GM23338 (cell line): Measurements from ENCODE around the gene KBTBD4. TPM values are rescaled to one million over a fixed set of nuclear protein-coding genes. Genes with fewer than 3 reads are reported as not detected.

Experiments
- ATAC-seq: fragments of 200-7000 bp; cut with Tn5 transposase; 3 replicates; pipeline ENCODE4 v1.9.1; 2020
- DNase-seq: peaks from one replicate; pipeline ENCODE4 v3.0.0-alpha.2; 2015; ENCODE audit warnings: low spot score
- H2AFZ ChIP-seq: fragments of 200-600 bp; sonication (generic); 2 replicates; pipeline ENCODE4 v1.8.0; 2016; ENCODE audit warnings: antibody characterized with exemption, mild to moderate bottlenecking, moderate library complexity
- H3F3A ChIP-seq: fragments of 200-600 bp; sonication (generic); replicated peaks from 2 replicates; pipeline ENCODE4 v1.8.0; 2017; ENCODE audit warnings: antibody characterized with exemption, mixed run types, low read depth
- H3K27ac ChIP-seq: fragments of 200-600 bp; sonication (generic); 2 replicates; pipeline ENCODE4 v1.6.1; 2016; ENCODE audit warnings: low read depth
- H3K27me3 ChIP-seq: fragments of 200-600 bp; sonication (generic); 2 replicates; pipeline ENCODE4 v1.8.0; 2016; ENCODE audit warnings: mild to moderate bottlenecking, mixed run types, moderate library complexity; ENCODE audit not compliant: insufficient read depth
- H3K36me3 ChIP-seq: fragments of 200-600 bp; sonication (generic); 2 replicates; pipeline ENCODE4 v1.8.0; 2016; ENCODE audit warnings: mild to moderate bottlenecking; ENCODE audit not compliant: insufficient read depth
- H3K4me1 ChIP-seq: fragments of 200-600 bp; sonication (generic); 2 replicates; pipeline ENCODE4 v1.8.0; 2016; ENCODE audit warnings: mild to moderate bottlenecking, moderate library complexity; ENCODE audit not compliant: insufficient read depth
- H3K4me2 ChIP-seq: fragments of 200-600 bp; sonication (generic); 2 replicates; pipeline ENCODE4 v1.7.1; 2017; ENCODE audit warnings: mixed run types
- H3K4me3 ChIP-seq: fragments of 200-600 bp; sonication (generic); 2 replicates; pipeline ENCODE4 v1.6.1; 2016; ENCODE audit warnings: mixed run types
- H3K79me2 ChIP-seq: fragments of 200-600 bp; sonication (generic); replicated peaks from 2 replicates; pipeline ENCODE4 v1.8.0; 2017; ENCODE audit warnings: mild to moderate bottlenecking; ENCODE audit not compliant: insufficient read depth
- H3K9me2 ChIP-seq: fragments of 200-600 bp; sonication (generic); 2 replicates; pipeline ENCODE4 v1.8.0; 2017; ENCODE audit not compliant: insufficient read depth
- H4K20me1 ChIP-seq: fragments of 200-600 bp; sonication (generic); replicated peaks from 2 replicates; pipeline ENCODE4 v1.8.0; 2017; ENCODE audit warnings: mild to moderate bottlenecking; ENCODE audit not compliant: insufficient read depth
- H3K27ac Mint-ChIP-seq: 2 replicates; pipeline ENCODE4 v1.8.0; 2020; ENCODE audit warnings: inconsistent platforms, mild to moderate bottlenecking, moderate library complexity, mixed read lengths
- H3K27me3 Mint-ChIP-seq: 3 replicates; pipeline ENCODE4 v1.8.0; 2022; ENCODE audit warnings: low read depth, mild to moderate bottlenecking, moderate library complexity, mixed read lengths, inconsistent platforms; ENCODE audit not compliant: insufficient read depth, poor library complexity
- H3K36me3 Mint-ChIP-seq: 3 replicates; pipeline ENCODE4 v1.8.0; 2021; ENCODE audit warnings: low read depth, mild to moderate bottlenecking, inconsistent platforms, moderate library complexity, mixed read lengths
- H3K4me1 Mint-ChIP-seq: 3 replicates; pipeline ENCODE4 v1.8.0; 2020; ENCODE audit warnings: mild to moderate bottlenecking, inconsistent platforms, mixed read lengths
- H3K4me3 Mint-ChIP-seq: 3 replicates; pipeline ENCODE4 v1.8.0; 2021; ENCODE audit warnings: moderate library complexity, mild to moderate bottlenecking, inconsistent platforms, mixed read lengths
- H3K9me3 Mint-ChIP-seq: 3 replicates; pipeline ENCODE4 v1.8.0; 2020; ENCODE audit warnings: moderate library complexity, mild to moderate bottlenecking, inconsistent platforms, mixed read lengths
- CREB1 ChIP-seq: fragments of 250-450 bp; sonication (Bioruptor Pico); IDR thresholded peaks from 2 replicates; pipeline ENCODE4 v1.5.0; 2020; ENCODE audit warnings: low read depth, mild to moderate bottlenecking, moderate library complexity
- ETS1 ChIP-seq: IDR thresholded peaks from 2 replicates; pipeline ENCODE4 v1.6.1; 2016; ENCODE audit warnings: antibody characterized with exemption
- EZH2phosphoT487 ChIP-seq: fragments of 200-600 bp; sonication (generic); IDR thresholded peaks from one replicate; pipeline ENCODE4 v1.8.1; 2018; ENCODE audit warnings: antibody characterized with exemption; ENCODE audit not compliant: unreplicated experiment
- JUNB ChIP-seq: IDR thresholded peaks from one replicate; pipeline ENCODE4 v1.6.1; 2016; ENCODE audit warnings: antibody characterized with exemption; ENCODE audit not compliant: unreplicated experiment
- NANOG ChIP-seq: IDR thresholded peaks from 2 replicates; pipeline ENCODE4 v1.6.1; 2016; ENCODE audit warnings: antibody characterized with exemption, borderline replicate concordance
- ZNF331 ChIP-seq: fragments of 250-450 bp; sonication (Bioruptor Pico); IDR thresholded peaks from 2 replicates; pipeline ENCODE4 v1.5.0; 2020; ENCODE audit warnings: low read depth, mild to moderate bottlenecking, moderate library complexity
- polyA plus RNA-seq: library from polyadenylated mRNA; unstranded; fragments of >200 nt; fragmentation: Nextera tagmentation; extraction: Ambion mirVana; gene quantifications from 2 replicates; pipeline ENCODE4 v1.2.1, GENCODE V29; 2016
- total RNA-seq: library from RNA; depleted of rRNA; stranded (reverse); fragments of >200 nt; shearing (Covaris generic); gene quantifications from 2 replicates; pipeline ENCODE4 v1.2.3, GENCODE V29; 2014
- TF ChIP-seq, protein P1 (sequence below), 2 experiments: fragments of 200-600 bp in 1 of 2; sonication (generic) in 1 of 2; conservative IDR thresholded peaks; 2 replicates each; pipeline versions ENCODE4 v1.5.1 to v1.6.1; 2016 to 2017; ENCODE audit warnings: antibody characterized with exemption in 2 of 2, low read depth in 2 of 2, mild to moderate bottlenecking in 2 of 2, moderate library complexity in 1 of 2
- TF ChIP-seq, protein P2 (sequence below): fragments of 250-450 bp; sonication (Bioruptor Pico); IDR thresholded peaks from 2 replicates; pipeline ENCODE4 v1.5.0; 2020; ENCODE audit warnings: mild to moderate bottlenecking, moderate library complexity
- TF ChIP-seq, protein P3 (sequence below): IDR thresholded peaks from one replicate; pipeline ENCODE4 v1.6.1; 2018; ENCODE audit warnings: antibody characterized with exemption; ENCODE audit not compliant: unreplicated experiment

KBTBD4 gene
- total and polyA plus RNA-seq, 2 experiments from 2014 or later = 5.8 to 16.6 TPM

DNA sequence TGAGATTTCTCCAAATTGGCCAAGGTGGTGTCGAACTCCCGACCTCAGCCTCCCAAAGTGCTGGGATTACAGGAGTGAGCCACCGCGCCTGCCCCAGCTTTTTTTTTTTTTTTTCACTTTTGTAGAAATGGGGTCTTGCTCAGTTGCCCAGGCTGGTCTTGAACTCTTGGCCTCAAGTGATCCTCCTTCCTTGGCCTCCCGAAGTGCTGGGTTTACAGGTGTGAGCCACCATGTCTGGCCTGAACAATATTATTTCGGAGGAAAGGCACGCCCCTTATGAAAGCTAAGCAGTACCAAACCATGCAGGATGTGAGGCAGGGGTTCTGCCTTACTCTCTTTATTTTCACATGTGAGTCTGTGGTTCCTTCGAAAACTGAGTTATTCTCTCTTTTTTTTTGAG, 47.5 kb upstream of the KBTBD4 start (continued):
- TF ChIP-seq, protein P1, sequence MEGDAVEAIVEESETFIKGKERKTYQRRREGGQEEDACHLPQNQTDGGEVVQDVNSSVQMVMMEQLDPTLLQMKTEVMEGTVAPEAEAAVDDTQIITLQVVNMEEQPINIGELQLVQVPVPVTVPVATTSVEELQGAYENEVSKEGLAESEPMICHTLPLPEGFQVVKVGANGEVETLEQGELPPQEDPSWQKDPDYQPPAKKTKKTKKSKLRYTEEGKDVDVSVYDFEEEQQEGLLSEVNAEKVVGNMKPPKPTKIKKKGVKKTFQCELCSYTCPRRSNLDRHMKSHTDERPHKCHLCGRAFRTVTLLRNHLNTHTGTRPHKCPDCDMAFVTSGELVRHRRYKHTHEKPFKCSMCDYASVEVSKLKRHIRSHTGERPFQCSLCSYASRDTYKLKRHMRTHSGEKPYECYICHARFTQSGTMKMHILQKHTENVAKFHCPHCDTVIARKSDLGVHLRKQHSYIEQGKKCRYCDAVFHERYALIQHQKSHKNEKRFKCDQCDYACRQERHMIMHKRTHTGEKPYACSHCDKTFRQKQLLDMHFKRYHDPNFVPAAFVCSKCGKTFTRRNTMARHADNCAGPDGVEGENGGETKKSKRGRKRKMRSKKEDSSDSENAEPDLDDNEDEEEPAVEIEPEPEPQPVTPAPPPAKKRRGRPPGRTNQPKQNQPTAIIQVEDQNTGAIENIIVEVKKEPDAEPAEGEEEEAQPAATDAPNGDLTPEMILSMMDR (conservative IDR thresholded peaks at IDR 0.05; ENCODE audit: low read depth in 2 of 2) = no peak

- no peaks in the 10 kb centered on the region for H3K9me3 Mint-ChIP-seq
- peaks cover 2% of the 10 kb centered on the region for H3K27me3 Mint-ChIP-seq
- H3K4me1 Mint-ChIP-seq = no peaks in the 10 kb centered on the region
- Histone ChIP-seq H4K20me1 (peaks cover 20% of the 10 kb centered on the region; the same call in 1 of the 2 replicates), H3K27me3 (no peaks in the 10 kb centered on the region), H3K27ac (no peak overlapping the region), H3K36me3 (peaks cover 37% of the 10 kb centered on the region), H3K4me2 (no peak overlapping the region), H3K9me2 (no peaks in the 10 kb centered on the region), H3K4me3 (no peak overlapping the region), H3K79me2 (no peaks in the 10 kb centered on the region), H2AFZ (no peak overlapping the region), H3F3A (peaks cover 10% of the 10 kb centered on the region; the same call in 1 of the 2 replicates), H3K4me1 (no peaks in the 10 kb centered on the region)
- no peak overlapping the region for H3K4me3 Mint-ChIP-seq
- no peak for DNase-seq
- no peak overlapping the region for H3K27ac Mint-ChIP-seq
- no peak for ATAC-seq
- peaks cover 53% of the 10 kb centered on the region for H3K36me3 Mint-ChIP-seq
- TF ChIP-seq, protein P2, sequence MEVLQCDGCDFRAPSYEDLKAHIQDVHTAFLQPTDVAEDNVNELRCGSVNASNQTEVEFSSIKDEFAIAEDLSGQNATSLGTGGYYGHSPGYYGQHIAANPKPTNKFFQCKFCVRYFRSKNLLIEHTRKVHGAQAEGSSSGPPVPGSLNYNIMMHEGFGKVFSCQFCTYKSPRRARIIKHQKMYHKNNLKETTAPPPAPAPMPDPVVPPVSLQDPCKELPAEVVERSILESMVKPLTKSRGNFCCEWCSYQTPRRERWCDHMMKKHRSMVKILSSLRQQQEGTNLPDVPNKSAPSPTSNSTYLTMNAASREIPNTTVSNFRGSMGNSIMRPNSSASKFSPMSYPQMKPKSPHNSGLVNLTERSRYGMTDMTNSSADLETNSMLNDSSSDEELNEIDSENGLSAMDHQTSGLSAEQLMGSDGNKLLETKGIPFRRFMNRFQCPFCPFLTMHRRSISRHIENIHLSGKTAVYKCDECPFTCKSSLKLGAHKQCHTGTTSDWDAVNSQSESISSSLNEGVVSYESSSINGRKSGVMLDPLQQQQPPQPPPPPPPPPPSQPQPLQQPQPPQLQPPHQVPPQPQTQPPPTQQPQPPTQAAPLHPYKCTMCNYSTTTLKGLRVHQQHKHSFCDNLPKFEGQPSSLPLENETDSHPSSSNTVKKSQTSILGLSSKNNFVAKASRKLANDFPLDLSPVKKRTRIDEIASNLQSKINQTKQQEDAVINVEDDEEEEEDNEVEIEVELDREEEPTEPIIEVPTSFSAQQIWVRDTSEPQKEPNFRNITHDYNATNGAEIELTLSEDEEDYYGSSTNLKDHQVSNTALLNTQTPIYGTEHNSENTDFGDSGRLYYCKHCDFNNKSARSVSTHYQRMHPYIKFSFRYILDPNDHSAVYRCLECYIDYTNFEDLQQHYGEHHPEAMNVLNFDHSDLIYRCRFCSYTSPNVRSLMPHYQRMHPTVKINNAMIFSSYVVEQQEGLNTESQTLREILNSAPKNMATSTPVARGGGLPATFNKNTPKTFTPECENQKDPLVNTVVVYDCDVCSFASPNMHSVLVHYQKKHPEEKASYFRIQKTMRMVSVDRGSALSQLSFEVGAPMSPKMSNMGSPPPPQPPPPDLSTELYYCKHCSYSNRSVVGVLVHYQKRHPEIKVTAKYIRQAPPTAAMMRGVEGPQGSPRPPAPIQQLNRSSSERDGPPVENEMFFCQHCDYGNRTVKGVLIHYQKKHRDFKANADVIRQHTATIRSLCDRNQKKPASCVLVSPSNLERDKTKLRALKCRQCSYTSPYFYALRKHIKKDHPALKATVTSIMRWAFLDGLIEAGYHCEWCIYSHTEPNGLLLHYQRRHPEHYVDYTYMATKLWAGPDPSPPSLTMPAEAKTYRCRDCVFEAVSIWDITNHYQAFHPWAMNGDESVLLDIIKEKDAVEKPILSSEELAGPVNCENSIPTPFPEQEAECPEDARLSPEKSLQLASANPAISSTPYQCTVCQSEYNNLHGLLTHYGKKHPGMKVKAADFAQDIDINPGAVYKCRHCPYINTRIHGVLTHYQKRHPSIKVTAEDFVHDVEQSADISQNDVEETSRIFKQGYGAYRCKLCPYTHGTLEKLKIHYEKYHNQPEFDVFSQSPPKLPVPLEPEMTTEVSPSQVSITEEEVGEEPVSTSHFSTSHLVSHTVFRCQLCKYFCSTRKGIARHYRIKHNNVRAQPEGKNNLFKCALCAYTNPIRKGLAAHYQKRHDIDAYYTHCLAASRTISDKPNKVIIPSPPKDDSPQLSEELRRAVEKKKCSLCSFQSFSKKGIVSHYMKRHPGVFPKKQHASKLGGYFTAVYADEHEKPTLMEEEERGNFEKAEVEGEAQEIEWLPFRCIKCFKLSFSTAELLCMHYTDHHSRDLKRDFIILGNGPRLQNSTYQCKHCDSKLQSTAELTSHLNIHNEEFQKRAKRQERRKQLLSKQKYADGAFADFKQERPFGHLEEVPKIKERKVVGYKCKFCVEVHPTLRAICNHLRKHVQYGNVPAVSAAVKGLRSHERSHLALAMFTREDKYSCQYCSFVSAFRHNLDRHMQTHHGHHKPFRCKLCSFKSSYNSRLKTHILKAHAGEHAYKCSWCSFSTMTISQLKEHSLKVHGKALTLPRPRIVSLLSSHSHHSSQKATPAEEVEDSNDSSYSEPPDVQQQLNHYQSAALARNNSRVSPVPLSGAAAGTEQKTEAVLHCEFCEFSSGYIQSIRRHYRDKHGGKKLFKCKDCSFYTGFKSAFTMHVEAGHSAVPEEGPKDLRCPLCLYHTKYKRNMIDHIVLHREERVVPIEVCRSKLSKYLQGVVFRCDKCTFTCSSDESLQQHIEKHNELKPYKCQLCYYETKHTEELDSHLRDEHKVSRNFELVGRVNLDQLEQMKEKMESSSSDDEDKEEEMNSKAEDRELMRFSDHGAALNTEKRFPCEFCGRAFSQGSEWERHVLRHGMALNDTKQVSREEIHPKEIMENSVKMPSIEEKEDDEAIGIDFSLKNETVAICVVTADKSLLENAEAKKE (CRISPR knock-in tag) = no peak
- no peak for TF ChIP-seq NANOG
- TF ChIP-seq ETS1 = no peak
- TF ChIP-seq CREB1 (CRISPR knock-in tag) = no peak
- TF ChIP-seq, protein P3, sequence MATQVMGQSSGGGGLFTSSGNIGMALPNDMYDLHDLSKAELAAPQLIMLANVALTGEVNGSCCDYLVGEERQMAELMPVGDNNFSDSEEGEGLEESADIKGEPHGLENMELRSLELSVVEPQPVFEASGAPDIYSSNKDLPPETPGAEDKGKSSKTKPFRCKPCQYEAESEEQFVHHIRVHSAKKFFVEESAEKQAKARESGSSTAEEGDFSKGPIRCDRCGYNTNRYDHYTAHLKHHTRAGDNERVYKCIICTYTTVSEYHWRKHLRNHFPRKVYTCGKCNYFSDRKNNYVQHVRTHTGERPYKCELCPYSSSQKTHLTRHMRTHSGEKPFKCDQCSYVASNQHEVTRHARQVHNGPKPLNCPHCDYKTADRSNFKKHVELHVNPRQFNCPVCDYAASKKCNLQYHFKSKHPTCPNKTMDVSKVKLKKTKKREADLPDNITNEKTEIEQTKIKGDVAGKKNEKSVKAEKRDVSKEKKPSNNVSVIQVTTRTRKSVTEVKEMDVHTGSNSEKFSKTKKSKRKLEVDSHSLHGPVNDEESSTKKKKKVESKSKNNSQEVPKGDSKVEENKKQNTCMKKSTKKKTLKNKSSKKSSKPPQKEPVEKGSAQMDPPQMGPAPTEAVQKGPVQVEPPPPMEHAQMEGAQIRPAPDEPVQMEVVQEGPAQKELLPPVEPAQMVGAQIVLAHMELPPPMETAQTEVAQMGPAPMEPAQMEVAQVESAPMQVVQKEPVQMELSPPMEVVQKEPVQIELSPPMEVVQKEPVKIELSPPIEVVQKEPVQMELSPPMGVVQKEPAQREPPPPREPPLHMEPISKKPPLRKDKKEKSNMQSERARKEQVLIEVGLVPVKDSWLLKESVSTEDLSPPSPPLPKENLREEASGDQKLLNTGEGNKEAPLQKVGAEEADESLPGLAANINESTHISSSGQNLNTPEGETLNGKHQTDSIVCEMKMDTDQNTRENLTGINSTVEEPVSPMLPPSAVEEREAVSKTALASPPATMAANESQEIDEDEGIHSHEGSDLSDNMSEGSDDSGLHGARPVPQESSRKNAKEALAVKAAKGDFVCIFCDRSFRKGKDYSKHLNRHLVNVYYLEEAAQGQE = no peak
- no peak for TF ChIP-seq JUNB
- TF ChIP-seq ZNF331 (CRISPR knock-in tag) = no peak
- TF ChIP-seq, protein P1 (conservative IDR thresholded peaks at IDR 0.05; ENCODE audit: low read depth in 2 of 2) = no peak
- no peak for TF ChIP-seq EZH2phosphoT487
Measured at GRCh38 chr11:47620836-47621378, 42.1 kb upstream of the KBTBD4 start.
